Endothelial cell of umbilical vein (primary cell): ENCODE results near the gene INKA2.

ENCODE experiments used
- EZH2 ChIP-seq: IDR thresholded peaks from 2 replicates; pipeline ENCODE4 v1.6.1; 2012; ENCODE audit warnings: borderline replicate concordance, low read depth, mild to moderate bottlenecking, moderate library complexity, low read length, inconsistent platforms; ENCODE audit not compliant: severe bottlenecking
- GATA2 ChIP-seq: IDR thresholded peaks from 2 replicates; pipeline ENCODE4 v1.7.0; 2011; ENCODE audit warnings: low read depth, mild to moderate bottlenecking, moderate library complexity, mixed read lengths, low read length; ENCODE audit not compliant: insufficient read length, insufficient read depth
- JUN ChIP-seq: IDR thresholded peaks from 2 replicates; pipeline ENCODE4 v1.6.1; 2011; ENCODE audit warnings: borderline replicate concordance, low read depth; ENCODE audit not compliant: insufficient read length, insufficient read depth
- POLR2A ChIP-seq: IDR thresholded peaks from 2 replicates; pipeline ENCODE4 v1.6.1; 2012; ENCODE audit warnings: low read depth, mild to moderate bottlenecking, control low read depth, low read length
- POLR2AphosphoS5 ChIP-seq: IDR thresholded peaks from 2 replicates; pipeline ENCODE4 v1.6.1; 2012; ENCODE audit warnings: low read depth, mild to moderate bottlenecking, control low read depth, low read length, moderate library complexity; ENCODE audit not compliant: insufficient read depth
- TF ChIP-seq, protein P1 (sequence below), 2 donors: IDR thresholded peaks; 1 replicate in 1 of 2; 2 replicates in 1 of 2; pipeline ENCODE4 v1.5.1; 2011; ENCODE audit warnings: low read length in 2 of 2, mild to moderate bottlenecking in 2 of 2, moderate library complexity in 2 of 2, control low read depth in 1 of 2, inconsistent platforms in 1 of 2, low read depth in 1 of 2; ENCODE audit not compliant: insufficient read depth in 1 of 2; ENCODE audit errors: extremely low read depth in 1 of 2
- TF ChIP-seq, protein P2 (sequence below): IDR thresholded peaks from 2 replicates; pipeline ENCODE4 v1.6.1; 2011; ENCODE audit not compliant: insufficient read depth, insufficient read length

DNA sequence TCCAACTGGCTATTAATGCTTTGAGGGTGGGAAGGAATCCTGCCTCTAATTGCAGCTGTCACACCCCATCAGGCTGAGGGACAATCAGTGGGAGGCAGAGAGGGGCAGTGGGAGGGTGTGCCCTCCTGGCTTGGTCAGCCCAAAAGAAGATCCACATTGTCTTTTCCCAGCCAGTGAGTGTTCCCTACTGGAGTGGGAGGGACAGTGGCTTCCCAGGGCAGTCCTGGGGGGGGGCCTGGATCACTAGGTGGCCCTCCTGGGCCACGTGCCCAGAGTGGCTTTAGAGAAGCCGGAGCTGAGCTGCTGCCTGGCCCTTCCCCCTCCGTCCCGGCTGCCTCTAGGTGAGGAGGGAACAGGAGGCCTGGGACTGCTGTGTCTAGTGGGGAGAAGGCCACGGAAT, 14.0 kb downstream of the INKA2 start:
- TF ChIP-seq POLR2A (no peak), EZH2 (no peak), POLR2AphosphoS5 (no peak), GATA2 (no peak), JUN (no peak)
- TF ChIP-seq, protein P1, sequence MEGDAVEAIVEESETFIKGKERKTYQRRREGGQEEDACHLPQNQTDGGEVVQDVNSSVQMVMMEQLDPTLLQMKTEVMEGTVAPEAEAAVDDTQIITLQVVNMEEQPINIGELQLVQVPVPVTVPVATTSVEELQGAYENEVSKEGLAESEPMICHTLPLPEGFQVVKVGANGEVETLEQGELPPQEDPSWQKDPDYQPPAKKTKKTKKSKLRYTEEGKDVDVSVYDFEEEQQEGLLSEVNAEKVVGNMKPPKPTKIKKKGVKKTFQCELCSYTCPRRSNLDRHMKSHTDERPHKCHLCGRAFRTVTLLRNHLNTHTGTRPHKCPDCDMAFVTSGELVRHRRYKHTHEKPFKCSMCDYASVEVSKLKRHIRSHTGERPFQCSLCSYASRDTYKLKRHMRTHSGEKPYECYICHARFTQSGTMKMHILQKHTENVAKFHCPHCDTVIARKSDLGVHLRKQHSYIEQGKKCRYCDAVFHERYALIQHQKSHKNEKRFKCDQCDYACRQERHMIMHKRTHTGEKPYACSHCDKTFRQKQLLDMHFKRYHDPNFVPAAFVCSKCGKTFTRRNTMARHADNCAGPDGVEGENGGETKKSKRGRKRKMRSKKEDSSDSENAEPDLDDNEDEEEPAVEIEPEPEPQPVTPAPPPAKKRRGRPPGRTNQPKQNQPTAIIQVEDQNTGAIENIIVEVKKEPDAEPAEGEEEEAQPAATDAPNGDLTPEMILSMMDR (IDR thresholded peaks at IDR 0.05; ENCODE audit: extremely low read depth in 1 of 2, insufficient read depth in 1 of 2, low read depth in 1 of 2, low read length in 2 of 2), result no peak
- TF ChIP-seq, protein P2, sequence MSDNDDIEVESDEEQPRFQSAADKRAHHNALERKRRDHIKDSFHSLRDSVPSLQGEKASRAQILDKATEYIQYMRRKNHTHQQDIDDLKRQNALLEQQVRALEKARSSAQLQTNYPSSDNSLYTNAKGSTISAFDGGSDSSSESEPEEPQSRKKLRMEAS, result no peak
